Tibial nerve (tissue), 3 donors: ENCODE results near the gene CPA4.

Experiments
- CTCF ChIP-seq, 5 experiments: fragments of 200-600 bp in 3 of 5; fragments of 450-650 bp in 2 of 5; sonication (generic) in 3 of 5; IDR thresholded peaks; one replicate each; pipeline ENCODE4 v1.5.1; 2016 to 2019; ENCODE audit warnings: antibody characterized with exemption in 5 of 5, mild to moderate bottlenecking in 3 of 5, moderate library complexity in 2 of 5
- POLR2A ChIP-seq, 2 donors: fragments of 450-650 bp; IDR thresholded peaks; one replicate each; pipeline ENCODE4 v1.6.1; 2017; ENCODE audit warnings: antibody characterized with exemption in 2 of 2, mild to moderate bottlenecking in 2 of 2, moderate library complexity in 2 of 2

GRCh38 chr7:130324306-130324943, 31.5 kb downstream of the CPA4 start:
- TF ChIP-seq CTCF (IDR thresholded peaks at IDR 0.05) (no peak), POLR2A (IDR thresholded peaks at IDR 0.05) (no peak)
